Endothelial cell (in vitro differentiated cells): Measurements from ENCODE around the gene NPC1L1. TPM values are rescaled to one million over a fixed set of nuclear protein-coding genes. Genes with fewer than 3 reads are reported as not detected.
A peak's percentile ranks its signal among the peaks of the same experiment; 100 is the strongest.

Experiments used
- DNase-seq: peaks from one replicate; pipeline ENCODE4 v3.0.0; 2021; ENCODE audit warnings: low spot score
- H3K27ac Mint-ChIP-seq: one replicate; pipeline ENCODE4 v1.8.0; 2021; ENCODE audit warnings: mixed read lengths, inconsistent platforms; ENCODE audit not compliant: unreplicated experiment
- H3K27me3 Mint-ChIP-seq: one replicate; pipeline ENCODE4 v1.8.0; 2021; ENCODE audit warnings: mild to moderate bottlenecking, moderate library complexity, mixed read lengths, inconsistent platforms; ENCODE audit not compliant: unreplicated experiment
- H3K36me3 Mint-ChIP-seq: one replicate; pipeline ENCODE4 v1.8.0; 2021; ENCODE audit warnings: mild to moderate bottlenecking, low read depth, mixed read lengths, inconsistent platforms; ENCODE audit not compliant: unreplicated experiment
- H3K4me1 Mint-ChIP-seq: one replicate; pipeline ENCODE4 v1.8.0; 2021; ENCODE audit warnings: mild to moderate bottlenecking, mixed read lengths, inconsistent platforms; ENCODE audit not compliant: unreplicated experiment
- H3K4me3 Mint-ChIP-seq: one replicate; pipeline ENCODE4 v1.8.0; 2021; ENCODE audit warnings: mild to moderate bottlenecking, mixed read lengths, inconsistent platforms; ENCODE audit not compliant: unreplicated experiment
- H3K9me3 Mint-ChIP-seq: one replicate; pipeline ENCODE4 v1.8.0; 2021; ENCODE audit warnings: mixed read lengths, inconsistent platforms; ENCODE audit not compliant: unreplicated experiment
- total RNA-seq: library from RNA; stranded (reverse); fragmentation: NEBNext Ultra II Directional; extraction: Animal tissue kit (Norgen Biotek cat#: 25700); gene quantifications from one replicate; pipeline ENCODE4 v1.2.1, GENCODE V29; 2021; ENCODE audit not compliant: unreplicated experiment
- TF ChIP-seq, protein P1 (sequence below): fragments of 200-600 bp; sonication (generic); IDR thresholded peaks from one replicate; pipeline ENCODE4 v1.5.0; 2021; ENCODE audit warnings: antibody characterized with exemption; ENCODE audit not compliant: unreplicated experiment

NPC1L1 gene
- total RNA-seq, 1 donor from 2014 or later: not detected

GRCh38 chr7:44465490-44465889 lies 75.6 kb downstream of the NPC1L1 start:
- H3K4me1 Mint-ChIP-seq: peaks cover 17% of the 10 kb centered on the region
- no peak for DNase-seq
- TF ChIP-seq, protein P1, sequence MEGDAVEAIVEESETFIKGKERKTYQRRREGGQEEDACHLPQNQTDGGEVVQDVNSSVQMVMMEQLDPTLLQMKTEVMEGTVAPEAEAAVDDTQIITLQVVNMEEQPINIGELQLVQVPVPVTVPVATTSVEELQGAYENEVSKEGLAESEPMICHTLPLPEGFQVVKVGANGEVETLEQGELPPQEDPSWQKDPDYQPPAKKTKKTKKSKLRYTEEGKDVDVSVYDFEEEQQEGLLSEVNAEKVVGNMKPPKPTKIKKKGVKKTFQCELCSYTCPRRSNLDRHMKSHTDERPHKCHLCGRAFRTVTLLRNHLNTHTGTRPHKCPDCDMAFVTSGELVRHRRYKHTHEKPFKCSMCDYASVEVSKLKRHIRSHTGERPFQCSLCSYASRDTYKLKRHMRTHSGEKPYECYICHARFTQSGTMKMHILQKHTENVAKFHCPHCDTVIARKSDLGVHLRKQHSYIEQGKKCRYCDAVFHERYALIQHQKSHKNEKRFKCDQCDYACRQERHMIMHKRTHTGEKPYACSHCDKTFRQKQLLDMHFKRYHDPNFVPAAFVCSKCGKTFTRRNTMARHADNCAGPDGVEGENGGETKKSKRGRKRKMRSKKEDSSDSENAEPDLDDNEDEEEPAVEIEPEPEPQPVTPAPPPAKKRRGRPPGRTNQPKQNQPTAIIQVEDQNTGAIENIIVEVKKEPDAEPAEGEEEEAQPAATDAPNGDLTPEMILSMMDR: no peak
- H3K9me3 Mint-ChIP-seq: no peaks in the 10 kb centered on the region
- no peak overlapping the region for H3K4me3 Mint-ChIP-seq
- H3K27me3 Mint-ChIP-seq: no peaks in the 10 kb centered on the region
- no peak overlapping the region for H3K27ac Mint-ChIP-seq
- peaks cover 9% of the 10 kb centered on the region for H3K36me3 Mint-ChIP-seq

- H3K9me3 Mint-ChIP-seq: no peaks in the 10 kb centered on the region
Measured at GRCh38 chr7:44463169-44463808, 77.8 kb downstream of the NPC1L1 start.

More at GRCh38 chr7:44463169-44463808, 77.8 kb downstream of the NPC1L1 start:
- Mint-ChIP-seq H3K27ac (no peak overlapping the region), H3K36me3 (peaks cover 13% of the 10 kb centered on the region), H3K4me3 (no peak overlapping the region), H3K27me3 (no peaks in the 10 kb centered on the region), H3K4me1 (peaks cover 17% of the 10 kb centered on the region)
- TF ChIP-seq, protein P1: peak; percentile 64
- DNase-seq: no peak

Other genes starting within 250 kb of the NPC1L1 start
- 0.23 TPM for gene CAMK2B, start 215.7 kb downstream of the NPC1L1 start, total RNA-seq
- 97.5 TPM for gene NUDCD3, start 50.7 kb downstream of the NPC1L1 start, total RNA-seq
- 71.6 TPM for gene DDX56, start 32.6 kb upstream of the NPC1L1 start, total RNA-seq
- 79.4 TPM for gene TMED4, start 40.9 kb upstream of the NPC1L1 start, total RNA-seq
- gene OGDH, start 65.3 kb upstream of the NPC1L1 start, total RNA-seq: 67.1 TPM
- gene ZMIZ2, start 207.5 kb upstream of the NPC1L1 start, total RNA-seq: 70.9 TPM